ENCODE results near the gene GDF10. TPM values are rescaled to one million over a fixed set of nuclear protein-coding genes. Genes with fewer than 3 reads are reported as not detected.

The GDF10 gene
- total and polyA plus RNA-seq, 2 of the 8 experiments (the other 6 are each of a cell fraction or from before 2014, with no cell fraction given), result 0.19 to 0.32 TPM

GRCh38 chr10:47359626-47360418 is 59.8 kb downstream of the GDF10 start:
- Histone ChIP-seq H2BK15ac (ENCODE audit: low read length) (no peak overlapping the region), H4K8ac (ENCODE audit: extremely low read depth, insufficient read depth, low read length) (no peak overlapping the region), H3K27ac (ENCODE audit: low read depth, low read length) (no peak overlapping the region), H3K4me3 (ENCODE audit: extremely low read depth in 1 of 4, insufficient read depth in 2 of 4, low read depth in 3 of 4, low read length in 4 of 4) (no peak overlapping the region), H2BK120ac (replicated peaks; ENCODE audit: low read depth, low read length) (no peak overlapping the region), H4K20me1 (replicated peaks in 1 of 2; ENCODE audit: control insufficient read depth in 1 of 2, insufficient read depth in 2 of 2, low read length in 2 of 2) (no peaks in the 10 kb centered on the region), H4K91ac (replicated peaks; ENCODE audit: insufficient read length, low read length) (no peak overlapping the region), H3K9ac (replicated peaks in 1 of 4; ENCODE audit: extremely low read depth in 1 of 4, low read depth in 3 of 4, low read length in 3 of 4) (no peak overlapping the region), H3K79me1 (ENCODE audit: low read depth, low read length) (no peaks in the 10 kb centered on the region), H3K18ac (ENCODE audit: extremely low read depth, low read length) (no peak overlapping the region), H3K79me2 (ENCODE audit: control insufficient read depth in 1 of 2, insufficient read depth in 2 of 2, low read length in 2 of 2) (no peaks in the 10 kb centered on the region), H3K56ac (replicated peaks; ENCODE audit: insufficient read length, low read depth, low read length) (no peak overlapping the region), H2BK12ac (ENCODE audit: low read depth, low read length) (no peak overlapping the region), H2AK5ac (ENCODE audit: low read depth, low read length) (no peak overlapping the region), H3K9me3 (ENCODE audit: insufficient read depth in 2 of 2, low read depth in 1 of 2, low read length in 1 of 2) (no peaks in the 10 kb centered on the region), H3K4me1 (replicated peaks in 1 of 4; ENCODE audit: control insufficient read depth in 3 of 4, insufficient read depth in 4 of 4, low read length in 3 of 4) (peaks cover 2 to 5% (median 3%) of the 10 kb centered on the region in 4 experiments; a peak in 3 of 7 replicates), H3K36me3 (ENCODE audit: control insufficient read depth in 2 of 4, insufficient read depth in 4 of 4, low read length in 3 of 4) (no peaks in the 10 kb centered on the region), H4K5ac (ENCODE audit: insufficient read length, low read depth, low read length) (no peak overlapping the region), H3K4ac (replicated peaks; ENCODE audit: insufficient read length, low read depth, low read length) (no peak overlapping the region), H3K23ac (ENCODE audit: insufficient read length) (no peak overlapping the region), H3K4me2 (ENCODE audit: insufficient read depth in 1 of 2, low read depth in 2 of 2, low read length in 2 of 2) (no peak overlapping the region), H3K14ac (ENCODE audit: insufficient read length) (no peak overlapping the region), H2AFZ (ENCODE audit: low read length) (no peak overlapping the region), H2BK5ac (ENCODE audit: low read depth, low read length) (no peak overlapping the region; the same call in 1 of the 2 replicates), H3K27me3 (replicated peaks in 1 of 4; ENCODE audit: control insufficient read depth in 3 of 4, extremely low read depth in 1 of 4, insufficient read depth in 3 of 4, low read length in 3 of 4) (no peaks in the 10 kb centered on the region; a peak in 1 of 7 replicates), H3K23me2 (ENCODE audit: low read depth, low read length) (no peaks in the 10 kb centered on the region), H2BK20ac (ENCODE audit: low read length) (no peak overlapping the region)
- 79% methylated on average over 4 of the region's 4 CpGs; no CpG with 5 or more reads in 1 of the 2 experiments for WGBS, 2 experiments (ENCODE audit: extremely low coverage in 1 of 2, insufficient coverage in 1 of 2, insufficient read length in 1 of 2, insufficient replicate concordance in 2 of 2, low coverage in 1 of 2, low lambda C conversion rate in 2 of 2, missing lambda C conversion rate in 1 of 2)
- CTCF ChIA-PET (ENCODE audit: partially characterized antibody), result interaction anchor here (0.9 to 8.9 kb wide), 13 partner anchors 11 to 91 kb away, joined by 3 to 132 read pairs (median 4); partner anchors contain the start of gene RBP3
- no peak for DNase-seq (ENCODE audit: low read depth in 1 of 2, low spot score in 2 of 2)
- no peak for FAIRE-seq
- POLR2A ChIA-PET (ENCODE audit: partially characterized antibody), result no interaction called here
- TF ChIP-seq FOSL1 (IDR thresholded peaks at IDR 0.05; ENCODE audit: insufficient read depth, low read depth, low read length) (no peak), HDAC2 (IDR thresholded peaks at IDR 0.05; ENCODE audit: borderline replicate concordance in 1 of 2, low read depth in 2 of 2, low read length in 2 of 2) (no peak), SAP30 (IDR thresholded peaks at IDR 0.05; ENCODE audit: insufficient read depth, insufficient replicate concordance, low read length) (no peak), RXRA (IDR thresholded peaks at IDR 0.05; ENCODE audit: insufficient read depth, low read depth, low read length) (no peak)
